SU-DHL-6 (cell line): ENCODE data around the gene WDR44.

Experiments
- CTCF ChIP-seq: fragments of 200-600 bp; sonication (generic); IDR thresholded peaks from one replicate; pipeline ENCODE4 v1.5.1; 2017; ENCODE audit warnings: antibody characterized with exemption, mild to moderate bottlenecking, low read length, moderate library complexity; ENCODE audit not compliant: insufficient read depth, poor library complexity, severe bottlenecking
- EZH2phosphoT487 ChIP-seq: fragments of 200-600 bp; sonication (generic), shearing (Covaris generic); conservative IDR thresholded peaks from 2 replicates; pipeline ENCODE4 v1.6.1; 2018; ENCODE audit warnings: mild to moderate bottlenecking, antibody characterized with exemption, low read length, moderate library complexity, mixed read lengths

- no peak for TF ChIP-seq CTCF
- TF ChIP-seq EZH2phosphoT487: no peak
These were observed 6.7 kb downstream of the WDR44 start for GRCh38 chrX:118352566-118352965.
